Measurements from ENCODE around the gene TMEM169.

TMEM169 gene

GRCh38 chr2:216069028-216069427, 12.7 kb upstream of the TMEM169 start:
- H4K20me1 ChIP-seq (ENCODE audit: control insufficient read depth, insufficient read depth, low read depth, low read length): no peaks in the 10 kb centered on the region
- no peaks in the 10 kb centered on the region for H3K9me2 ChIP-seq (replicated peaks; ENCODE audit: control insufficient read depth, low read length)
- H3K9me3 ChIP-seq (ENCODE audit: control insufficient read depth, insufficient read depth, low read length): no peaks in the 10 kb centered on the region
- no peaks in the 10 kb centered on the region for H3K79me2 ChIP-seq (ENCODE audit: control insufficient read depth, low read length)
- no peak overlapping the region for H3K27ac ChIP-seq (ENCODE audit: low read depth, low read length)
- no peaks in the 10 kb centered on the region for H3F3A ChIP-seq (ENCODE audit: control insufficient read depth, insufficient read depth)
- no peak overlapping the region for H3K4me2 ChIP-seq (ENCODE audit: low read length)
- peaks cover 3% of the 10 kb centered on the region; the same call in 1 of the 2 replicates for H3K27me3 ChIP-seq (ENCODE audit: control insufficient read depth, low read length)
- no peaks in the 10 kb centered on the region for H3K36me3 ChIP-seq (ENCODE audit: control insufficient read depth, low read length)
- no peak for TF ChIP-seq EZH2phosphoT487 (IDR thresholded peaks at IDR 0.05; ENCODE audit: borderline replicate concordance, low read length)
- no peak for TF ChIP-seq CTCF (IDR thresholded peaks at IDR 0.05; ENCODE audit: low read depth, low read length, poor library complexity, severe bottlenecking)
- no peak overlapping the region for H3K4me3 ChIP-seq (ENCODE audit: low read length)
- H3K4me1 ChIP-seq (ENCODE audit: control insufficient read depth, low read length): no peaks in the 10 kb centered on the region

DNA sequence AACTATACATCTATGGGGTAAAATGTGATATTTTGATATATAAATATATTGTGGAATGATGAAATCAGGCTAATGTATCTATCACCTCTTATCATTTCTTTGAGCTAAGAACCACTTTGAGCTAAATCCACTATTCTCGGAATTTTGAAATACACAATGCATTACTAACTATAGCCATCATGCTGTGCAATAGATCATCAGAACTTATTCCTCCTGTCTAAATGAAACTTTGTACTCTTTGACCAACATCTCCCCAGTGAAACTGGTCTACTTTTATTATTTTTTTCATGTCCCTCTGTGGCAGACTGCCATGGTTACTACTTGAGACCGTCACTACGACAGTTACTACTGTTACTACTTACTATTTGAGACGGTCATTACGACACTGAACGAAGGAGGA, 11.5 kb upstream of the TMEM169 start:
- Histone ChIP-seq H3F3A (ENCODE audit: control insufficient read depth, insufficient read depth) (no peaks in the 10 kb centered on the region), H3K9me3 (ENCODE audit: control insufficient read depth, insufficient read depth, low read length) (no peaks in the 10 kb centered on the region), H3K4me2 (ENCODE audit: low read length) (no peak overlapping the region), H3K4me3 (ENCODE audit: low read length) (no peak overlapping the region), H3K27ac (ENCODE audit: low read depth, low read length) (no peak overlapping the region), H3K36me3 (ENCODE audit: control insufficient read depth, low read length) (no peaks in the 10 kb centered on the region), H3K9me2 (replicated peaks; ENCODE audit: control insufficient read depth, low read length) (no peaks in the 10 kb centered on the region), H3K79me2 (ENCODE audit: control insufficient read depth, low read length) (no peaks in the 10 kb centered on the region), H3K4me1 (ENCODE audit: control insufficient read depth, low read length) (no peaks in the 10 kb centered on the region), H3K27me3 (ENCODE audit: control insufficient read depth, low read length) (peaks cover 3% of the 10 kb centered on the region; the same call in 1 of the 2 replicates), H4K20me1 (ENCODE audit: control insufficient read depth, insufficient read depth, low read depth, low read length) (no peaks in the 10 kb centered on the region)
- no peak for TF ChIP-seq EZH2phosphoT487 (IDR thresholded peaks at IDR 0.05; ENCODE audit: borderline replicate concordance, low read length)
- no peak for TF ChIP-seq CTCF (IDR thresholded peaks at IDR 0.05; ENCODE audit: low read depth, low read length, poor library complexity, severe bottlenecking)

DNA sequence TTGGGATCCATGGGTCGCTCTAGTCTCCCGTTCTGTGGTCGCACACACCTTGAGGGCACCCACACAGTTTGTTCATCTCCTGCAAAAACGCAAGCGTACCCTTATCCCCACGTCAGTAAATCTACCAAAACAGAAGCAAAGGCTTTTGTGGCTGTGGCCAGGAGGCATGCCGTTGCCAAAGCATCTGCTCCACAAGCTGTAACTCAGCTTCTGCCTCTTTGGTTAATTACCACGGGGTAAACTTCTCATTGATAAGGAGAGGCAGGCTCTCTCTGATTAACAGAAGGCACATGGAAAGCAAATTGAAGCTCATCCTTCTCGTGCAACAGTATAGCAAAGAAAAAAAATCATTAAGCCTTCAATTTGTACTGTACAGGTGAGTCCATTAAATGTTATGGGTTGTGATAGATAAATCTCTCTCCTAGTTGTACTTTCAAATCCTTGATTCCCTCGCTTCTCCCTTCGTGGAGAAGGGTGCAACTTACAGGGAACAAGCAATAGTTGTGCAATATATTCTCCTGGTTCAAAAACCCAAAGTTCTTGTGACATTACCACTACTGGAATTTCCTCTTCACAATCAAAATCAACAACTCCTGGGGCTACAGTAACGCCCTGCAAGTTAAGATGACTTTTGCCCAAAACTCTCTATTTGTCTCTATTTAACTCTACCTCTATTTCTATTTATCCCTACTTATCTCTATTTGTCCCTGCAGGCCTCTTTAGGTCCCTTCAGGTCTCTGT, 10.4 kb upstream of the TMEM169 start:
- TF ChIP-seq EZH2phosphoT487 (IDR thresholded peaks at IDR 0.05; ENCODE audit: borderline replicate concordance, low read length): no peak
- TF ChIP-seq CTCF (IDR thresholded peaks at IDR 0.05; ENCODE audit: low read depth, low read length, poor library complexity, severe bottlenecking): no peak
- Histone ChIP-seq H3K36me3 (ENCODE audit: control insufficient read depth, low read length) (no peaks in the 10 kb centered on the region), H3K9me3 (ENCODE audit: control insufficient read depth, insufficient read depth, low read length) (no peaks in the 10 kb centered on the region), H3K4me2 (ENCODE audit: low read length) (no peak overlapping the region), H3K27me3 (ENCODE audit: control insufficient read depth, low read length) (peaks cover 3% of the 10 kb centered on the region; the same call in 1 of the 2 replicates), H3K79me2 (ENCODE audit: control insufficient read depth, low read length) (no peaks in the 10 kb centered on the region), H4K20me1 (ENCODE audit: control insufficient read depth, insufficient read depth, low read depth, low read length) (no peaks in the 10 kb centered on the region), H3F3A (ENCODE audit: control insufficient read depth, insufficient read depth) (no peaks in the 10 kb centered on the region), H3K9me2 (replicated peaks; ENCODE audit: control insufficient read depth, low read length) (no peaks in the 10 kb centered on the region), H3K4me1 (ENCODE audit: control insufficient read depth, low read length) (no peaks in the 10 kb centered on the region), H3K27ac (ENCODE audit: low read depth, low read length) (no peak overlapping the region), H3K4me3 (ENCODE audit: low read length) (no peak overlapping the region)
